ENCODE measurements around the gene NXPE3.

NXPE3 gene

DNA sequence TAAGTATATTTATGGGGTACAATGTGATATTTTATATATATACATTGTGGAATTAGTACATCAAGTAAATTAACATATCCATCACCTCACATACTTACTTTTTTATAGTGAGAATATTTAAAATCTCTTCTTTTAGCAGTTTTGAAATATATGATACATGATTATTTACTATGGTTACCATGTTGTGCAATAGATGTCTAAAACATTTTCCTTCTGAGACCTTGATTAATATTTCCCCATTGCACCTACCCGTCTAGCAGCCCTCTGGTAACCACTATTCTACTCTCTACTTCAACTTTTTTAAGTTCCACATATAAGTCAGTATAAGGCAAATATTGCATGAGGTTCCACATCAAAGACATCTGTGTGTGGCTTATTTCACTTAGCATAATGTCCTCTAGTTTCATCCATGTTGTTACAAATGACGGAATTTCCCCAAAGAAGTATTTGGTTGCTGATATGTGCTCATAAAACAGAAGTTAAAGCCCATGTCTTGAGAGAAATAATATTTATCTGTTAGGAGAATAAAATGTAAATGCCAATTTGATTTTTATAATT, 40.7 kb downstream of the NXPE3 start:
- no peak overlapping the region for H3K9ac ChIP-seq (ENCODE audit: low read depth, low read length)
- no peaks in the 10 kb centered on the region for H3K27me3 ChIP-seq (ENCODE audit: control insufficient read depth, insufficient read depth, low read length)
- H3K4me3 ChIP-seq (ENCODE audit: low read depth, low read length): no peak overlapping the region
- peaks cover 5% of the 10 kb centered on the region for H3K36me3 ChIP-seq (ENCODE audit: control insufficient read depth, insufficient read depth, low read length)
- H3K4me1 ChIP-seq (ENCODE audit: control insufficient read depth, insufficient read depth, low read length): no peaks in the 10 kb centered on the region
- H3K9me3 ChIP-seq (ENCODE audit: control insufficient read depth, insufficient read depth, low read length): no peaks in the 10 kb centered on the region

DNA sequence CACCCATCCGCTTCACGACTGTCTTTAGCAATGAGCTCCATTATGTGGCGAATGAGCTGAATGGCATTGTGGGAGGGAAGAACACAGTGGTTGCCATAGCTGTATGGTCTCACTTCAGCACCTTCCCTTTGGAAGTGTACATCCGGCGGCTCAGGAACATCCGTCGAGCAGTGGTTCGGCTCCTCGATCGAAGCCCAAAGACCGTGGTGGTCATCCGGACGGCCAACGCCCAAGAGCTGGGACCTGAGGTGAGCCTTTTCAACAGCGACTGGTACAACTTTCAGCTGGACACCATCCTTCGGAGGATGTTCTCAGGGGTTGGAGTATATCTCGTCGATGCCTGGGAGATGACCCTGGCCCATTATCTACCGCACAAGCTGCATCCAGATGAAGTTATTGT, 42.5 kb downstream of the NXPE3 start:
- Histone ChIP-seq H3K4me3 (ENCODE audit: low read depth, low read length) (no peak overlapping the region), H3K9ac (ENCODE audit: low read depth, low read length) (no peak overlapping the region), H3K9me3 (ENCODE audit: control insufficient read depth, insufficient read depth, low read length) (no peaks in the 10 kb centered on the region), H3K27me3 (ENCODE audit: control insufficient read depth, insufficient read depth, low read length) (no peaks in the 10 kb centered on the region), H3K4me1 (ENCODE audit: control insufficient read depth, insufficient read depth, low read length) (no peaks in the 10 kb centered on the region), H3K36me3 (ENCODE audit: control insufficient read depth, insufficient read depth, low read length) (peaks cover 5% of the 10 kb centered on the region)

DNA sequence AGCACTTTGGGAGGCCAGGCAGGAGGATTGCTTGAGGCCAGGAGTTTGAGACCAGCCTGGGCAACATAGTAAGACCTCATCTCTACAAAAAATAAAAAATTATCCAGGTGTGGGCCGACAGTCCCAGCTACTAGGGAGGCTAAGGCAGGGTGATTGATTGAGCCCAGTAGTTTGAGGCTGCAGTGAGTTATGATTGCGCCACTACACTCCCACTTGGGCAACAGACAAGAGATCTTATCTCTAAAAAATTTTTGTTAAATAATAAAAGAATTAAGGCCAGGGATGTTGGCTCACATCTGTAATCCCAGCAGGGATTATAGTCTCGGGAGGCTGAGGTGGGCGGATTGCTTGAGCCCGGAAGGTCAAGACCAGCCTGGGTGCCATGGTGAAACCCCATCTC, 44.5 kb downstream of the NXPE3 start:
- peaks cover 5% of the 10 kb centered on the region for H3K36me3 ChIP-seq (ENCODE audit: control insufficient read depth, insufficient read depth, low read length)
- H3K9me3 ChIP-seq (ENCODE audit: control insufficient read depth, insufficient read depth, low read length): no peaks in the 10 kb centered on the region
- H3K4me3 ChIP-seq (ENCODE audit: low read depth, low read length): no peak overlapping the region

DNA sequence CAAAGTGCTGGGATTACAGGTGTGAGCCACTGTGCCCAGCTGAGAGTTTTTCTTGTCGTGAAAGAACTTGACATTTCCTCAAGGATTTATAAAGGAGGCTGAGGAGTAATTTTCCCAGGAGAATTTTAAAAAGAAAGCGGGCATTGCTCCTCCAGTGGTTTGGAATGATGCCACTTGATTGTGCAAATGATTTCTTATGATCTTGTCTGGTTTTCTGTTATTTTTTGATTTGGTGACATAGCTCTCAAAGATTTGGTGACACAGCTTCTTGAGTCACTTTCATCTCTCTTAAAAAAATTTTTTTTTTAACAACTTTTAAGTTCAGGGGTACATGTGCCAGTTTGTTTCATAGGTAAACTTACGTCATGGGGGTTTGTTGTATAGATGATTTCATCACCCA, 45.7 kb downstream of the NXPE3 start:
- H3K27me3 ChIP-seq (ENCODE audit: control insufficient read depth, insufficient read depth, low read length): no peaks in the 10 kb centered on the region
- H3K9me3 ChIP-seq (ENCODE audit: control insufficient read depth, insufficient read depth, low read length): no peaks in the 10 kb centered on the region
- H3K36me3 ChIP-seq (ENCODE audit: control insufficient read depth, insufficient read depth, low read length): peaks cover 5% of the 10 kb centered on the region
- H3K4me1 ChIP-seq (ENCODE audit: control insufficient read depth, insufficient read depth, low read length): peaks cover 3% of the 10 kb centered on the region
- no peak overlapping the region for H3K9ac ChIP-seq (ENCODE audit: low read depth, low read length)
- H3K4me3 ChIP-seq (ENCODE audit: low read depth, low read length): no peak overlapping the region

More for the DNA sequence above, 44.5 kb downstream of the NXPE3 start:
- H3K9ac ChIP-seq (ENCODE audit: low read depth, low read length): no peak overlapping the region
- no peaks in the 10 kb centered on the region for H3K4me1 ChIP-seq (ENCODE audit: control insufficient read depth, insufficient read depth, low read length)
- no peaks in the 10 kb centered on the region for H3K27me3 ChIP-seq (ENCODE audit: control insufficient read depth, insufficient read depth, low read length)

DNA sequence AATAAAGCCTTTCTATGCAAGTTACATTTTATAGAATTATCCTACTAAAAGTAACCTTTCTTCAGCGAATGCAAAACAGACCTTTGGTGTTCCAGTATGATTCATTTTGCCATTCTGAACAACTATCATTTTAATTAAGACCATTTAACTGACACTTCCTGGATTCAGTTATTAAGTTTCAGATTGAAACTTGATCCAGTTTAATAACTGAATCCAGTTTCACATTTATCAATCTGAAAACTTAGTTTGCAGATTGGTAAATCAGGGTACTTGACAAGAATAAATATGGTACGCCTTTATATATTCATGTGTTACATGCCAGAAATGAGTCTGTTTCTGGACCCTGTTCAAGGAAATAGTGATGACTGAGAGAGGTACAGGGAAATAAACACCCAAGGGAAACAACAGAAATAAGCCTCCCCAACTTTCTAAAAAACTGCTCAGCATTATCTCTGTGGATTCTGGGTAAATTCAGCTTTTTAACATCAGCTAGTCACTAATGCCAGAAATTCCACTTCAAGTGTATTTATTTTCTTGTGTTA, 47.0 kb downstream of the NXPE3 start:
- Histone ChIP-seq H3K9me3 (ENCODE audit: control insufficient read depth, insufficient read depth, low read length) (no peaks in the 10 kb centered on the region), H3K9ac (ENCODE audit: low read depth, low read length) (no peak overlapping the region), H3K27me3 (ENCODE audit: control insufficient read depth, insufficient read depth, low read length) (no peaks in the 10 kb centered on the region), H3K4me3 (ENCODE audit: low read depth, low read length) (no peak overlapping the region), H3K36me3 (ENCODE audit: control insufficient read depth, insufficient read depth, low read length) (peaks cover 5% of the 10 kb centered on the region), H3K4me1 (ENCODE audit: control insufficient read depth, insufficient read depth, low read length) (peaks cover 3% of the 10 kb centered on the region)

DNA sequence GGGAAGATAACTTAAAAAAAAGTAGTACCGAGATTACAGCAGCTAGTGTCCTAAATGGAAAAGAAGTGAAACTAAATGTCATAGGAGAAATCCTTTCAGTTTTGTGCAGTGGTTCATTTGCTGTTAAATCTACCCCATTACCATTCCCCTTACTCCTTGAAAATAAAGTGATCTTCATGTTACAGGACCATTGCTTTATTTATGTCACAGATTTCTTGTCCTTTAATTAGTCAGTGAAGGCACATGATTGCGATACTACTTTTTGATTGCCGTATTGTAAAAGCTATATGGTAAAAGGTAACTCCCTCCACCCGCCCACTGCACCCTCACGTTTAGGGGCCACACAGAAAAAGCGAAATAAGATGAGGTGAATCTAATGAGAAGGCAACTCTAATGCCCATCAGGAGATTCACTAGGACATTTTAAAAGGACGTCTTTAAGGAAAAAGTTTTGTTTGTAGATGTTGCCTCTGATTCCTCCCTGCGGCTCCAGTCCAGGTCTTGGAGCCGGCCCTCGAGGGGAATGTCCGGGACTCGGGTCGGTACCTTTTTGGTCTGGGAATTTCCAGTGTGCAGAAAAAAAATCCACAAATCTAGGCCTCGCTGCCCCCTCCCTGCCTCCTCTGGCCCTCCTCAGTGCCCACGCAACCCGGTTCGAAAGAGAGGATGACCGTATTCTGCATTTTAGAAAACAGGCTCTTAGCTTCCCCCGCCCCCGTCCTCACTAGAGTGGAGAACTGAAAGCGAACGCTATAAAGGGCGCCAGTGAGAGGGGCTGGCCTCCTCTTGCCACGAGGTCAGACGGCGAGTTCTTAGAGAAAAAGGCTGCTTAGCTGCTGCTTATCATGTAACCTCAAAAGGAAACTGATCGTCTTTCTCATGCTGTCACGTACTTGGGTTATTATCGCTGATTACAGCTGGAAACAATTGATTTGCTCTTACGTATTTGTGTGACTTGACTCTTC, 48.5 kb downstream of the NXPE3 start:
- H3K9ac ChIP-seq (ENCODE audit: low read depth, low read length): peak overlapping the region; percentile 81
- H3K27me3 ChIP-seq (ENCODE audit: control insufficient read depth, insufficient read depth, low read length): no peaks in the 10 kb centered on the region
- no peaks in the 10 kb centered on the region for H3K36me3 ChIP-seq (ENCODE audit: control insufficient read depth, insufficient read depth, low read length)
- no peaks in the 10 kb centered on the region for H3K9me3 ChIP-seq (ENCODE audit: control insufficient read depth, insufficient read depth, low read length)
- peaks cover 3% of the 10 kb centered on the region for H3K4me1 ChIP-seq (ENCODE audit: control insufficient read depth, insufficient read depth, low read length)
- H3K4me3 ChIP-seq (ENCODE audit: low read depth, low read length): peak overlapping the region; percentile 75

DNA sequence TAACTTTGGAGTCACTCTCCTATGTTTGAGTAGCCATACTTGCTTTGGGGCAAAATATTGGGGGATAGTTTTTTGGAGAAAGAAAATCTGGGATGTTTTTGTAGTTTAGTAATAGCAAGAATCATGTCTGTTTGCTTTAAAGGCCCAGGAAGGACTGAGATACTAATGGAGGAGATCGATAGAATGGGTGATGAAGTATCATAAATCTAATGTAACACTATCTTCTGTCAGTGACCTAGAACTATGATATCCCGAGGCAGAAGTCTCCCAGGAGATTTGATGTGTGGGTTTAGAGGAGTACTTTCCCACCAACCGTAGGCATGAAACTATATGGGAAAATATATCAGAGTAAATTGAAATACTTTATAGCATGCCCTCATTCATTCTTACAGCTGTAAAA, 49.3 kb downstream of the NXPE3 start:
- H3K27me3 ChIP-seq (ENCODE audit: control insufficient read depth, insufficient read depth, low read length): no peaks in the 10 kb centered on the region
- peak overlapping the region; percentile 75 for H3K4me3 ChIP-seq (ENCODE audit: low read depth, low read length)
- H3K9ac ChIP-seq (ENCODE audit: low read depth, low read length): no peak overlapping the region
- H3K36me3 ChIP-seq (ENCODE audit: control insufficient read depth, insufficient read depth, low read length): no peaks in the 10 kb centered on the region
- H3K4me1 ChIP-seq (ENCODE audit: control insufficient read depth, insufficient read depth, low read length): peaks cover 3% of the 10 kb centered on the region
- no peaks in the 10 kb centered on the region for H3K9me3 ChIP-seq (ENCODE audit: control insufficient read depth, insufficient read depth, low read length)

DNA sequence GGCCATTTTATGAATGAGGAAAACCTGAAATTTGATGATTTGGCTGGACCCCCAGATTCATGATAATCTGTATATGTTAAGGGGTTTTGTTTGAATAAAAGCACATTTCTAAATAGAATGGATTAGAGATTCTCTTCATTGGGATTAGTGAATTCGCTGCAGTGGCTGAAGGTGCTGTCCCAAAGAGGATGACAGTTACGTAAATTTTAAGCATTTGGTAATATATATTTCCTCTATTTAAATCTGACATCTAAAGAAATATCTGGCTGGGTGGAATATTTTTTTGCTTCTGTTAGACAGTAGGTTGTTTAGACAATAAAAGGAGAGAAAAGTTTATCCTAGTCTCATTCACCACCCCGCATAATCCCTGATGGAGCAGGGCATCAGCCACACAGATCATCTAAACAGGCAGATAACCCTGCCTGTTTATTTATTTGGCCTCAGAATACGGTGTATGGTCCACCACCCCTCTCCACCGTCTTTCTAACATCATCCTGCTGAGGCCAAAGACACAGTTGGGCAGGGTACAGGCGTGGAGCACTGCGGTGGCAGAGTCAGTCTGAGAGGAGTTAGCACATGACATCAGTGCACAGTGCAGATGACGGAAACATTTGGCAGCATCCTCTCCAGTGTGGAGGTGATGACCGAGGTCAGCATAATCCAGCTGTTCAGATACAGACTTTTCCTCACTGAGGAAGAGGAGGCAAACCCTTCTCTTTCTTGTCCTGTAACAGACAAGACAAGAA, 49.9 kb downstream of the NXPE3 start:
- Histone ChIP-seq H3K36me3 (ENCODE audit: control insufficient read depth, insufficient read depth, low read length) (no peaks in the 10 kb centered on the region), H3K27me3 (ENCODE audit: control insufficient read depth, insufficient read depth, low read length) (no peaks in the 10 kb centered on the region), H3K9me3 (ENCODE audit: control insufficient read depth, insufficient read depth, low read length) (no peaks in the 10 kb centered on the region), H3K4me1 (ENCODE audit: control insufficient read depth, insufficient read depth, low read length) (peaks cover 3% of the 10 kb centered on the region), H3K4me3 (ENCODE audit: low read depth, low read length) (no peak overlapping the region), H3K9ac (ENCODE audit: low read depth, low read length) (no peak overlapping the region)

DNA sequence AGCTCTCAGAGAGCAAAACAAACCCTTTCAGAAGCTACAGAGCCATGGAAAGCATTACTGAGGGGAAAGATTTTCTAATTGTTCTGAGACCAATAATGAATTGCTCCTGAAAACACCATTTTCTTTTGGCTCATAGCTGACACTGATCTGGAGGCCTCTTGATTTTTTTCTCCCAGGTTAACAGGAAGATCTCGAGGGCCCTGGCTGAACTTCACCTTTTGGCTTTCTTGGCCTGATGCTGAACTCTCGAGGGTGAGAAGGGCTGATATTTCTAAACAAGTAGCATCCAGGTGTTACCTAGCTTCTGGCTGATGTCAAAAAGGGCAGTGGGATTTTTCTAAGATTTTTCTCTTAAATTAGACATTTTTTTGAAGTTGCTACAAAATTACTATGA, 50.4 kb downstream of the NXPE3 start:
- Histone ChIP-seq H3K4me1 (ENCODE audit: control insufficient read depth, insufficient read depth, low read length) (peaks cover 3% of the 10 kb centered on the region), H3K4me3 (ENCODE audit: low read depth, low read length) (no peak overlapping the region), H3K9me3 (ENCODE audit: control insufficient read depth, insufficient read depth, low read length) (no peaks in the 10 kb centered on the region), H3K9ac (ENCODE audit: low read depth, low read length) (no peak overlapping the region), H3K36me3 (ENCODE audit: control insufficient read depth, insufficient read depth, low read length) (no peaks in the 10 kb centered on the region), H3K27me3 (ENCODE audit: control insufficient read depth, insufficient read depth, low read length) (no peaks in the 10 kb centered on the region)

DNA sequence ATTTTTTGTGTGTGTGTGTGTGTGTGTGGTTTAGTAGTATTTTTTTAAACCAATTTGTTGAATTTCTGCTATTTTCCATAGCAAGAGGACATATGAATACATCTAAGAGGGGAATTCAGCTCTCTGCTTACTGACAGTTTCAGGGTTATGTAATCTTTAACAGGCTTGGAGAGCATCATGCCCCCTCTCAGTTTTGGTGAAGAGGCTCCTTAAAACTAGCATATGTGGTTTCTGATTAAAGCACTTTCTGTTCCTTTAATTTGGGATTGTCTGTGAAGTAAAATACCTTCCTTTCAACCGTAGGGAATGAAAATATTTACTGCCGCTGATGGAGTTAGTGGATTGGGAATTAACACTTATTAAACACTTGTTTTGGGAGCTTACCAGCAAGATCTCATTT, 50.9 kb downstream of the NXPE3 start:
- Histone ChIP-seq H3K4me3 (ENCODE audit: low read depth, low read length) (no peak overlapping the region), H3K36me3 (ENCODE audit: control insufficient read depth, insufficient read depth, low read length) (no peaks in the 10 kb centered on the region), H3K27me3 (ENCODE audit: control insufficient read depth, insufficient read depth, low read length) (no peaks in the 10 kb centered on the region), H3K9ac (ENCODE audit: low read depth, low read length) (no peak overlapping the region), H3K9me3 (ENCODE audit: control insufficient read depth, insufficient read depth, low read length) (no peaks in the 10 kb centered on the region), H3K4me1 (ENCODE audit: control insufficient read depth, insufficient read depth, low read length) (peaks cover 3% of the 10 kb centered on the region)

DNA sequence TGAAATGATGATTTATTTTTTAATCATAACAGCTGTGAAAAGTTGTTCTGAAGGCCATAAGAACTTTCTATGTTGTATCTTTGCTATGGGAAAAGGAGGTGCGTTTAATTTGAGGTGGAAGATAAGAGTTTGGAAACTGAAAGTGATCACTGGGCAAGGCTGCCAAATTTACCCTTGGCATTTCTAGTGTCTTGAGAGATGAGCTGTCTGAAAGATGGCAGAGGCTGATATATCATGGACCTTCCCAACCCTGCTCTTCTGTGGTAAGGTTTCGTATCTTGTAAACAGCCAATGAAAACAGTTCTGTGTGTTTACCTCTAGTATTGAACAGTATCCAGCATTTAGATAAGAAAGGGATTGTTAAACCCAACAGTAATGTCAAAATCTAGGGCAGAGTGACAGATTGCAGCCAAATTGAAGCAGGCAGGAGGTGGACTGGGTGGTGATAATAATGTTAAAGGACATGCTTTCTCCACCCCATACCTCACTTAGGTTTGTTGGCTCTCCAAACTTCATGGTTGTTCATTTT, 54.5 kb downstream of the NXPE3 start:
- no peaks in the 10 kb centered on the region for H3K36me3 ChIP-seq (ENCODE audit: control insufficient read depth, insufficient read depth, low read length)
- no peaks in the 10 kb centered on the region for H3K27me3 ChIP-seq (ENCODE audit: control insufficient read depth, insufficient read depth, low read length)
- H3K4me1 ChIP-seq (ENCODE audit: control insufficient read depth, insufficient read depth, low read length): peaks cover 3% of the 10 kb centered on the region
- no peak overlapping the region for H3K9ac ChIP-seq (ENCODE audit: low read depth, low read length)
- H3K4me3 ChIP-seq (ENCODE audit: low read depth, low read length): no peak overlapping the region
- no peaks in the 10 kb centered on the region for H3K9me3 ChIP-seq (ENCODE audit: control insufficient read depth, insufficient read depth, low read length)
